ENCODE measurements around the gene FYCO1.

FYCO1 gene

GRCh38 chr3:45968149-45968548 lies 27.5 kb downstream of the FYCO1 start:
- no peak for DNase-seq (ENCODE audit: low read depth)
- Histone ChIP-seq H3K27me3 (replicated peaks; ENCODE audit: control insufficient read depth, insufficient read depth, low read length) (no peaks in the 10 kb centered on the region), H3K9ac (ENCODE audit: low read length) (no peak overlapping the region), H3K4me1 (ENCODE audit: control insufficient read depth, insufficient read depth, low read length) (peaks cover 14% of the 10 kb centered on the region), H3K4me3 (ENCODE audit: low read length) (no peak overlapping the region), H3K9me3 (ENCODE audit: control insufficient read depth, low read length) (no peaks in the 10 kb centered on the region), H3K36me3 (ENCODE audit: control insufficient read depth, insufficient read depth, low read length, severe bottlenecking) (peaks cover 64% of the 10 kb centered on the region)

- DNase-seq (ENCODE audit: low read depth) = no peak
- peaks cover 69% of the 10 kb centered on the region for H3K36me3 ChIP-seq (ENCODE audit: control insufficient read depth, insufficient read depth, low read length, severe bottlenecking)
- no peak overlapping the region for H3K4me3 ChIP-seq (ENCODE audit: low read length)
- no peaks in the 10 kb centered on the region for H3K27me3 ChIP-seq (replicated peaks; ENCODE audit: control insufficient read depth, insufficient read depth, low read length)
- H3K4me1 ChIP-seq (ENCODE audit: control insufficient read depth, insufficient read depth, low read length) = peaks cover 9% of the 10 kb centered on the region
- H3K9ac ChIP-seq (ENCODE audit: low read length) = no peak overlapping the region
- H3K9me3 ChIP-seq (ENCODE audit: control insufficient read depth, low read length) = no peaks in the 10 kb centered on the region
Measured at GRCh38 chr3:45967724-45968123, 27.9 kb downstream of the FYCO1 start.

- no peak overlapping the region for H3K9ac ChIP-seq (ENCODE audit: low read length)
- H3K9me3 ChIP-seq (ENCODE audit: control insufficient read depth, low read length) = no peaks in the 10 kb centered on the region
- no peak overlapping the region for H3K4me3 ChIP-seq (ENCODE audit: low read length)
- H3K36me3 ChIP-seq (ENCODE audit: control insufficient read depth, insufficient read depth, low read length, severe bottlenecking) = peaks cover 75% of the 10 kb centered on the region
- no peaks in the 10 kb centered on the region for H3K27me3 ChIP-seq (replicated peaks; ENCODE audit: control insufficient read depth, insufficient read depth, low read length)
- peaks cover 3% of the 10 kb centered on the region for H3K4me1 ChIP-seq (ENCODE audit: control insufficient read depth, insufficient read depth, low read length)
- DNase-seq (ENCODE audit: low read depth) = no peak
Measured at GRCh38 chr3:45966950-45967640, 28.5 kb downstream of the FYCO1 start.

- DNase-seq (ENCODE audit: low read depth) = no peak
- Histone ChIP-seq H3K27me3 (replicated peaks; ENCODE audit: control insufficient read depth, insufficient read depth, low read length) (no peaks in the 10 kb centered on the region), H3K4me3 (ENCODE audit: low read length) (no peak overlapping the region), H3K9me3 (ENCODE audit: control insufficient read depth, low read length) (no peaks in the 10 kb centered on the region), H3K4me1 (ENCODE audit: control insufficient read depth, insufficient read depth, low read length) (peaks cover 3% of the 10 kb centered on the region), H3K9ac (ENCODE audit: low read length) (no peak overlapping the region), H3K36me3 (ENCODE audit: control insufficient read depth, insufficient read depth, low read length, severe bottlenecking) (peaks cover 80% of the 10 kb centered on the region)
Measured at GRCh38 chr3:45966371-45966791, 29.2 kb downstream of the FYCO1 start.

- no peak overlapping the region for H3K9ac ChIP-seq (ENCODE audit: low read length)
- peaks cover 3% of the 10 kb centered on the region for H3K4me1 ChIP-seq (ENCODE audit: control insufficient read depth, insufficient read depth, low read length)
- peaks cover 86% of the 10 kb centered on the region for H3K36me3 ChIP-seq (ENCODE audit: control insufficient read depth, insufficient read depth, low read length, severe bottlenecking)
- H3K9me3 ChIP-seq (ENCODE audit: control insufficient read depth, low read length) = no peaks in the 10 kb centered on the region
- H3K4me3 ChIP-seq (ENCODE audit: low read length) = no peak overlapping the region
- DNase-seq (ENCODE audit: low read depth) = no peak
- H3K27me3 ChIP-seq (replicated peaks; ENCODE audit: control insufficient read depth, insufficient read depth, low read length) = no peaks in the 10 kb centered on the region
Measured at GRCh38 chr3:45965653-45966052, 30.0 kb downstream of the FYCO1 start.

- H3K9me3 ChIP-seq (ENCODE audit: control insufficient read depth, low read length) = no peaks in the 10 kb centered on the region
- no peak overlapping the region for H3K9ac ChIP-seq (ENCODE audit: low read length)
Measured at GRCh38 chr3:45965253-45965652, 30.4 kb downstream of the FYCO1 start.

GRCh38 chr3:45964139-45964538 lies 31.5 kb downstream of the FYCO1 start:
- H3K4me1 ChIP-seq (ENCODE audit: control insufficient read depth, insufficient read depth, low read length) = peaks cover 3% of the 10 kb centered on the region
- no peaks in the 10 kb centered on the region for H3K9me3 ChIP-seq (ENCODE audit: control insufficient read depth, low read length)
- no peaks in the 10 kb centered on the region for H3K27me3 ChIP-seq (replicated peaks; ENCODE audit: control insufficient read depth, insufficient read depth, low read length)
- H3K36me3 ChIP-seq (ENCODE audit: control insufficient read depth, insufficient read depth, low read length, severe bottlenecking) = peaks cover 90% of the 10 kb centered on the region
- no peak for DNase-seq (ENCODE audit: low read depth)
- no peak overlapping the region for H3K9ac ChIP-seq (ENCODE audit: low read length)
- no peak overlapping the region for H3K4me3 ChIP-seq (ENCODE audit: low read length)

More at GRCh38 chr3:45965253-45965652, 30.4 kb downstream of the FYCO1 start:
- Histone ChIP-seq H3K36me3 (ENCODE audit: control insufficient read depth, insufficient read depth, low read length, severe bottlenecking) (peaks cover 90% of the 10 kb centered on the region), H3K4me1 (ENCODE audit: control insufficient read depth, insufficient read depth, low read length) (peaks cover 3% of the 10 kb centered on the region), H3K27me3 (replicated peaks; ENCODE audit: control insufficient read depth, insufficient read depth, low read length) (no peaks in the 10 kb centered on the region), H3K4me3 (ENCODE audit: low read length) (no peak overlapping the region)
- DNase-seq (ENCODE audit: low read depth) = no peak

GRCh38 chr3:45962033-45962432 lies 33.6 kb downstream of the FYCO1 start:
- no peak for DNase-seq (ENCODE audit: low read depth)
- Histone ChIP-seq H3K4me3 (ENCODE audit: low read length) (no peak overlapping the region), H3K27me3 (replicated peaks; ENCODE audit: control insufficient read depth, insufficient read depth, low read length) (no peaks in the 10 kb centered on the region), H3K9ac (ENCODE audit: low read length) (no peak overlapping the region), H3K4me1 (ENCODE audit: control insufficient read depth, insufficient read depth, low read length) (peaks cover 5% of the 10 kb centered on the region), H3K36me3 (ENCODE audit: control insufficient read depth, insufficient read depth, low read length, severe bottlenecking) (peaks cover 96% of the 10 kb centered on the region), H3K9me3 (ENCODE audit: control insufficient read depth, low read length) (no peaks in the 10 kb centered on the region)

- no peak overlapping the region for H3K4me3 ChIP-seq (ENCODE audit: low read length)
- no peaks in the 10 kb centered on the region for H3K9me3 ChIP-seq (ENCODE audit: control insufficient read depth, low read length)
- H3K9ac ChIP-seq (ENCODE audit: low read length) = no peak overlapping the region
- H3K4me1 ChIP-seq (ENCODE audit: control insufficient read depth, insufficient read depth, low read length) = peaks cover 5% of the 10 kb centered on the region
- H3K36me3 ChIP-seq (ENCODE audit: control insufficient read depth, insufficient read depth, low read length, severe bottlenecking) = peaks cover 84% of the 10 kb centered on the region
- H3K27me3 ChIP-seq (replicated peaks; ENCODE audit: control insufficient read depth, insufficient read depth, low read length) = no peaks in the 10 kb centered on the region
- DNase-seq (ENCODE audit: low read depth) = no peak
Measured at GRCh38 chr3:45960289-45960688, 35.3 kb downstream of the FYCO1 start.

- Histone ChIP-seq H3K9me3 (ENCODE audit: control insufficient read depth, low read length) (no peaks in the 10 kb centered on the region), H3K27me3 (replicated peaks; ENCODE audit: control insufficient read depth, insufficient read depth, low read length) (no peaks in the 10 kb centered on the region), H3K36me3 (ENCODE audit: control insufficient read depth, insufficient read depth, low read length, severe bottlenecking) (peaks cover 84% of the 10 kb centered on the region), H3K4me1 (ENCODE audit: control insufficient read depth, insufficient read depth, low read length) (peaks cover 5% of the 10 kb centered on the region), H3K9ac (ENCODE audit: low read length) (no peak overlapping the region), H3K4me3 (ENCODE audit: low read length) (no peak overlapping the region)
- no peak for DNase-seq (ENCODE audit: low read depth)
Measured at GRCh38 chr3:45959201-45959600, 36.4 kb downstream of the FYCO1 start.

GRCh38 chr3:45958321-45958791 lies 37.3 kb downstream of the FYCO1 start:
- no peak overlapping the region for H3K4me3 ChIP-seq (ENCODE audit: low read length)
- no peaks in the 10 kb centered on the region for H3K9me3 ChIP-seq (ENCODE audit: control insufficient read depth, low read length)
- DNase-seq (ENCODE audit: low read depth) = no peak
- peaks cover 5% of the 10 kb centered on the region for H3K4me1 ChIP-seq (ENCODE audit: control insufficient read depth, insufficient read depth, low read length)
- H3K9ac ChIP-seq (ENCODE audit: low read length) = no peak overlapping the region
- H3K27me3 ChIP-seq (replicated peaks; ENCODE audit: control insufficient read depth, insufficient read depth, low read length) = no peaks in the 10 kb centered on the region
- peaks cover 84% of the 10 kb centered on the region for H3K36me3 ChIP-seq (ENCODE audit: control insufficient read depth, insufficient read depth, low read length, severe bottlenecking)

- Histone ChIP-seq H3K4me1 (ENCODE audit: control insufficient read depth, insufficient read depth, low read length) (peaks cover 6% of the 10 kb centered on the region), H3K36me3 (ENCODE audit: control insufficient read depth, insufficient read depth, low read length, severe bottlenecking) (peaks cover 84% of the 10 kb centered on the region), H3K27me3 (replicated peaks; ENCODE audit: control insufficient read depth, insufficient read depth, low read length) (no peaks in the 10 kb centered on the region), H3K9me3 (ENCODE audit: control insufficient read depth, low read length) (no peaks in the 10 kb centered on the region), H3K4me3 (ENCODE audit: low read length) (no peak overlapping the region), H3K9ac (ENCODE audit: low read length) (no peak overlapping the region)
- DNase-seq (ENCODE audit: low read depth) = no peak
Measured at GRCh38 chr3:45957586-45957985, 38.0 kb downstream of the FYCO1 start.

Data from adipocyte (in vitro differentiated cells).